GM21619 (cell line): ENCODE measurements around the gene LRRC31.

Source experiments
- ATAC-seq: cut with Tn5 transposase; IDR thresholded peaks from one replicate; pipeline ENCODE4 v1.9.1; 2021; ENCODE audit not compliant: unreplicated experiment

Gene LRRC31

DNA sequence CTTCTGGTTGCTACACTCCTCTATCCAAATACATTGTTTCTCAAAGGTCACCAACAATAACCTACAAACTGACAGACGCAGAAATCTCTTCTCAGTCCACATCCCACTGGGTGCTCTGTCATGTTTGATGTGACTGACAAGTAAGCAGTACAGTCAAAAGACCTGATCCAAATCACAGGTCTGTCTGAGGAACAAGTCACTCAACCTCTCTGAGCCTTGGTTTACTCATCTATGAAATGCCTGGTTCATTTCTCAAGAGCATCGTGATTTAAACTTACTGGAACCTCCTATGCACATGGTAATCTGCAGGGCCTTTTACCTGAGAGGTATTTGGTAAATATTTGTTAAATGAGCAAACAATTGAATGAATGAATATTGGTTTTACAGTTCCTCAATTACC lies 5.5 kb downstream of the LRRC31 start:
- no peak for ATAC-seq

DNA sequence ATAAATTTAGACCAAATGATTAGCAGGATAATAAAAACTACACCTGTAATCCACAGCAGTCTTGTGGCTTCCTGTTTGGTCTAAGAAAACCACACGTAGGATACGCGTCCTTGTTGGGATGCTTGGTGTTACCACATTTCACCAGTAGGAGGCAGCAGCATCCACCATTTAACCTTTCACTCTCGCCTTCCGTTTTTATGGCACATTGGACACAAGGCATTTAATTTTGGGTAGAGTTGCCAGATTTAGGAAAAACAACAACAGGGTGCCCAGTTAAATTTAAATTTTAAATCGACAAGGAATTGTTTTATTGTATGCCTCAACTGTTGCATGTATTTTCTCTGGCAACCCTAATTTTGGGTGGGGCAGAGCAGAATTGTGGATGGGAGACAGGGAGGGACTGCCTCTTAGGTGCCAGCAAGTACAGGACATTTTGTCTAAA lies 6.3 kb downstream of the LRRC31 start:
- ATAC-seq = no peak

DNA sequence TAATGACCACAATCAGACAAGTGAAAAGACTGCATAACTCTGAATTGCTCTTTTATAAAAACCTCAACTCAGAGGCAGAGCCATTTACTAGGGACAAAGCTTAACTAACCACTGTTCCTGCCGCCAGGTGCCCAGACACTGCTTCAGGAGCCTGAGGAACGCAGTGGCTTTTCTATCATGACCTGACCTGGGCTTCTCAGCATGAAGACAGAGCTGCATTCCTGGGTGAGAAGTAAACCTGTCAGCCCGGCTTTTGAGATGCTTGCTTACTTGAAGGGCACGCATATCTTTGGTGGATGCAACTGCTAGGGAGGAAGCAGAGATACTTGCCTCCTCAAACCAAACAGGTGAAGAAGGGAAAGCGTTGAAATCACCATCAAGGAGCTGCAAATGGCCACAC lies 7.9 kb downstream of the LRRC31 start:
- ATAC-seq = no peak

DNA sequence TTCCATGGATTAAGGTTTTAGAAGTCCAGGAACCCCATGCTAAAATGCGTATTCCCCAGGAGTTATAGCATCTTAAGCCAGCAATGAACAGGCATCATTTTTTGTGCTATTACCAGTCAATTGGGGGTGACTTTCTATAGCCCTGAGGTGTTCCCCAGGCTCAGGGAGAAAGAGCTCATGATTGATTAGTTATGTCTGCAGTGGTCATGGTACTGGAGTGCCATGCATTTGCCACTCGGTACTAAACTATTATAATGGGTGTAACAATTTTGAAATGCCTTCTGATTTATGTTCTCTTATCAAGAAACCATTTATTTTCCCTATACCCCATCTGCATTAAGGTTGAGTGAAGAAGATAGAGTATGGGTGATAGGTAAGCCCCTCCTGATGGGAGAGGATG lies 11.9 kb downstream of the LRRC31 start:
- no peak for ATAC-seq

DNA sequence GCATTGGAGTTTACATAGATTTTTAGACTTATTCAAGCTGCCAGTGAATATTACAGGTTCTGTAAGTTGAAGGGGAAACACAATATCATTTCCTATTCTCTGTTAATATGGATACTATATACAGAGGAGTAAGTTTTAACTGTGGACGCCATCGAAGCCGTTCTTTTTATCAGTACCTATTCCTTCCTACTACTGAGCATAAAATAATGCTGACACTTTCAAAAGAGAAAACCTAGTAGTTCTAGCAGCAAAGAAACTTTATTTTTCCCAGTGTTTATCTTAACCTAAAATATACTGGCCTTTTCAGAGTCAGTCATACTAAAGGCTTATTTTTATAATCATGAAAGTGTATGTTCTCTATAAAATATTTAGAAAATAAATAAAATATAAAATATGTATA lies 14.2 kb downstream of the LRRC31 start:
- no peak for ATAC-seq

DNA sequence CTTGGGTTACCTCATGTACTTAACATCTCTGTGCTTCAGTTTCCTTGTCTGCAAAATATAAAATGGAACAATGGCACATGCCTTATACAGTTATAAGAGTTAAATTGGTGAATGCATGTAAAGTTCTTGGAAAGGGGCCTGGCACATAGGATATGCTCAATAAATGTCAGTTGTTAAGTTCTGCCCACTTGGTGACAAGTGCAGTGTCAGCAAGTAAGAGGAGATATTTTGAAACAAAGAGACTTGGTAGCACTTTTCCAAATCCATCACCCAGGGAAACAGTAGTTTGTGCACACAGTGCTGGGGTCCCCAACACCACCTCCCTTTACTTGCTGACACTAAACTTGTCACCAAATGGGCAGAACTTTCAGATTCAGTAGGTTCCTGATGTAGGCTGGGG lies 19.1 kb downstream of the LRRC31 start:
- no peak for ATAC-seq

DNA sequence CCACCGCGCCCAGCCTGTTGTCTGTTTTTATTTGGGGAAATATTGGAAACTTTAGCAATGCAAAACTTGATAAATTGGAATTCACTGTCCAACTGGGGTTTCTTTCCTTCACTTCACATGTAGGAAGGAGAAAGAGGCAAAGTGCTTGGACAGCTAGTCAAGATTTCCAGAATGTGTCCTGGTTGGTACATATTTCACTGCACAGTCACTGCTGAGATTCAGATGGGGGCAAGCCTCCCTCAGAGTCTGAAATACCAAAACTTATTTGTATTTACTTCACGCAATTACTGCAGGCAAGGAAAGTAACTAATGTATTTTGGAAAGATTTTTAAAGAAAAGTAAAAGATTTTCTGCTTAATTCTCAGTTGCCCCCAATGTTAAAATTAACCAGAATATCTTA lies 21.0 kb downstream of the LRRC31 start:
- ATAC-seq = no peak

DNA sequence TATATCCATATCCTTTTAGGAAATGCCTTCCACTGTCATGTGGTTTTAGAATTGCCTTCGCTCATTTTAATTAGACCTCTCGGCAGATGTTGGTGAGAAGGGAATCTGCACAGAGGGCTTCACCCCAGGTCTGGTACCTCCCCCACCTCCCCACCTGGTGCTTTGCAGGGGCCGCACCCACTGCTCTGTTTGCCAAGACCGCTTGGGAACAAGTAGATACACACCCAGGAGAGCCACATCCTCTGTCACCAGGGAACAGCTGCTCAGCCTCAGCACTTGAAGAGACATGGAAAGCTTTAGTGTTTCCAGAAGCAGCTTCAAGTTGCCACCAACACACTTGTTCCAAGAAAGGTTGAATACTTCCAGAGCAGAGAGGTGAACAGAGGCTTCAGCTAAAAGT lies 21.8 kb downstream of the LRRC31 start:
- ATAC-seq = no peak

DNA sequence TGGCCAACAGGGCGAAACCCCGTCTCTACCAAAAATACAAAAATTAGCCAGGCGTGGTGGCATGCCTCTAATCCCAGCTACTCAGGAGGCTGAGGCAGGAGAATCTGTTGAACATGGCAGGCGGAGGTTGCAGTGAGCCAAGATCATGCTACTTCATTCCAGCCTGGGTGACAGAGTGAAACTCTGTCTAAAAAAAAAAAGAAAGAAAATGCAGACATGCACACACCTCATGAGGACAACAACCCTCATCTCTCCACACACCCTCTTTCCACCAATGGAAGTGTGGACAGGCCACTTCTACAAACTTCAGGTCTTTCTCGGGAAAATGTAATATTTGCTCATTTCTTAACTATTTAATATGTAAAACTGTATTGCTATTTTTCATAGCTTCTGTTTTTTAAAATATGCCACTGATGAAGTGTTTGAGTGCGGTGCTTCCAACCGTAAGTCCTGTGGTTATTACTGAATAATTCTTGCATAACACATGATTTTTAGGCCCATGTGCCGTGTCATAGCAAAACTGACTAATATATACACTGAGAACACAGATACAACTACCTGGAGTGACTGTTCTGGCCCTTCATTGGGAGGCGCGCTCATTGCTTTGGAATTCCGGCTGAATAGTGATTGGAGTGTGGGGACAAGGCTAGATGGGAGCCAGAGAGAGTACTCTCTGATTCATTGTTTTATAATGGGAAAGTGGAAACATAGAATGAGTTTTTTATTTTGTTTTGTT lies 23.1 kb downstream of the LRRC31 start:
- peak; percentile 97 for ATAC-seq

DNA sequence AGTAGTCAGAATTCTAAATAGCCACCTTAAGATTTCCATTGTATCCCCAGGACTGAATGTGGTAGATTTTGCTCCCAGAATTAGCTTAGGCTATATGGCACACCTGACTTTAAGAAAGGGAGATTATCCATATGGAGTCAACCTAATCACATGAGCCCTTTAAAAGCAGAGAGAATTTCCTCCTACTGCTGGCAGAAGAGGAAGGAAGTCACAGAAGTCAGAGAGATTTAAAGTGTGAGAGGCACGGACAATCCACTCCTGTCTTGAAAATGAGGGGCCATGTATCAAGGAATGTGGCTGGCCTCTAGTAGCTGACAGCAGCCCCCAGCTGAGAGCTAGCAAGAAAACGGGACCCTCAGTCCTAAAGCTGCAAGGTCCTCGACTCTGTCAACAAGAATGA lies 26.8 kb downstream of the LRRC31 start:
- no peak for ATAC-seq

DNA sequence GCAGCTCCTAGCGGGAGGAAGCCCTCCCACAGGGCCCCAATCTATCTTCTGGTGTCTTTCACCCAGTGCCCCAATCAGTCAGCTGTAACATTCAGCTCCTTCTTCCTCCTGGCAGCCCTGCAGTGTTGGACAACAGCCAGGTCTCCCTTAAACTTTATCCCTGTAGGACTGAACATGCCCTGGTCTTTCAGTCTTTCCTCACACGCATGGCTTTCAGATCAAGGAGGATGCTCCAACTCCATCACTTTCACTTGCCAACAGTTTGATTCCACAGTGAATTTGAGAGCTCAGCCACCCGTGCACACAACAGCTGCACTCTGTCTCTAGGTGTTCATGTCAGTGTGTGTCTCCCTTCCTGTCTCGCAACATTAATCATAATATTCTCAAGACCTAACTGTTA lies 28.6 kb downstream of the LRRC31 start:
- ATAC-seq = peak; percentile 83

DNA sequence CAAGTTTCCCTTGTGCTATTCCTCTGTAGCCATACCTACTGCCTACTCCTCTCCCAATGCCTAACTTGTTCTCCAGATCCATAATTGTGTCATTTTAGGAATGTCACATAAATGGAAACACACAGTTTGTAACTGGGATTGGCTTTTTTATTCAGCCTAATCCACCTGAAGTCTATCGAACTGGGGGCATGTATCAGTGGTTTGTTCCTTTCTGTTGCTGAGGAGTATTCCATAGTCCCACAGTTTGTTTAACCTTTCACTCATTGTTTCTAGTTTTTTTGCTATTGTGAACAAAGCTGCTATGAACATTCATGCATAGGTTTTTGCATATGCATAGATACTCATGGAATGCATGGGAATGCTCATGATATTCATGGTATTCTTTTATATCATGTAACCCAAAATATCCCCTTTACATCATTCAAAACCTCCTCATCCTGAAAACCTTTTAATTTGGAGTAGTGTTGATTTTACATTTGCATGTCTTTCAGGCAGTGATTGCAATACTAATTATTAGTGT lies 31.2 kb downstream of the LRRC31 start:
- no peak for ATAC-seq

DNA sequence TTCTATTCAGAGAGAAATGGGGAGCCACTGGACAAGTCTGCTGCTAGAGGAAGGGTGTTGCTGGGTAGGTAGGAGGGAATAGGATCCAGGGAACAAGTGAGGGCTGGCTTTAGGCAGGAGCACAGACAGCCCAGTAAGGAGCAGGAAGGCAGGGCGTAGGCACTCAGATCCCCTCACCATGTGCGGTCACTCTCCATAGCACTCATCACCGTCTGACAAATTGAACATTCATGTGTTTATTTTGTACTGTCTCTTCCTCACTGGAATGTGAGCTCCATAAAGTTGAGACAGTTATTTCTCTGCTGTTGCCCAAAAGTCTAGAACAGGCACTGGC lies 32.8 kb downstream of the LRRC31 start:
- ATAC-seq = no peak

DNA sequence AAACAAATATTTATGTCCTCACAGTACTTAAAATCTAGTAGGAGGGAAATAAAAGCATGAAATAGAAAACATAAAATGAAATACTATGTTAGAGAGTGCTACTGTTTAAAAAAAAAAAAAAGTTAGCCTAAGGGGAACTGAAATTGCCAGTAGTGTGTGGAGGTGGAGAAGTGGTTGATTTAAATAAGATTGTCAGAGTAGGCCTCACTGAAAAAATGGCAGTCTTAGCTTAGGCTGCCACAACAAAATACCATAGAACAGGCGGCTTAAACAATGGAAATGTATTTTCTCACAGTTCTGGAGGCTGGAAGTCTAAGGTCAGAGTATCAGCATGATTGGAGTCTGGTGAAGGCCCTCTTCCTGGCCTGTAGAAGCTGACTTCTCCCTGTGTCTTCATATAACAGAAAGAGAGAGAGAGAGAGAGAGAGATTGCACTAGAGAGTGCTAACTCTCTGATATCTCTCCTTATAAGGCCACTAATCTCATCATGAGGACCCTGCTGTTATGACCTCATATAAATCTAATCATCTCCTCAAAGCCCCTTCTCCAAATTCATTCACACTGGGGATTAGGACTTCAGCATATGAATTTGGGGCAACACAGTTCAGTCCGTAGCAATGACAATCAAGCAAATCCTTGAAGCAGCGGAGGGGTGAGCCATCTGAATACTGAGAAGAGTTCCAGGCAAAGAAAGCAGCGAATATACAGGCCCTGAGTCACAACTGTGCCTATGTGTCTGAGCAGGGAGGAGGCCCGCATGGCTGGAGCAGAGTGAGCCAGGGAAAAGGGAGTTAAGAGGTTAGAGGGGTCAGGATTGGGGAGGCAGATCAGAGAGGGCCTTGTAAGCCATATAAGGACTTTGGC lies 33.4 kb downstream of the LRRC31 start:
- ATAC-seq = peak; percentile 84

DNA sequence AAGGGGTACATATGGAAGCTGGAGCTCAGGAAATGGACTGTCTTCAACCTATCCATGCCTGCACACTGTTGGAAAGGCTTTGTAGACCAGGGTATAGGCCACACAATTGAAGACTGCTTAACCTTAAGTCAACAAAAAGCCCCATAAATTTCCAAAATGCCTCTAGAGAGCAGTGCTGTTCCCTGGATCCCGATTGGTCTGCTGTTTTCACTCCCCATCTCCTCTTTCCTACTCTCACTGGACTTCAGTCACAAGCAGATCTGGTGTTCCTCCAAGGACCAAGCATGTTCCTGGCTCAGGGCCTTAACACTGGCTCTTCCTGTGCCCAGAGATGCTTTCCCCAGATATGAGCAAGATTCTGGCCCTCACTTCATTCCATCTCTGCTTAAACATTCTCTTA lies 34.2 kb downstream of the LRRC31 start:
- no peak for ATAC-seq

DNA sequence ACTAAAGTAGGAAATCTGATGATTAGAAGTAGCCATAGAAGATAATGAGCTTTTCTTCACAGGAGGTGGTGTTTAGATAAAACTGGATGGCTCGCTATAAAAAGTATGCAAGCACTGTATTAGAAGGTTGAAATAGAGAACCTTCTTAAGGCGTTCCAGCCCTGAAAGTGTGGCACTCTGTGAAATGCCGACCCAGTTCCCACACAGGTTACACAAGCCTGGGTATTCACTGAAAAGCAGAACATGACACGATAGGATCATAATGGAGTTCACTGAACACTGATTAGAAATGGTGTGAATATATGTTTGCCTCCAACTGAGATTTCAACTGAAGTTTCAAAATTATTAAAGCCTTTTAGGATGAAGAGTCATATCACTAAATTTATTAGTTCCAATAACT lies 42.0 kb downstream of the LRRC31 start:
- no peak for ATAC-seq

DNA sequence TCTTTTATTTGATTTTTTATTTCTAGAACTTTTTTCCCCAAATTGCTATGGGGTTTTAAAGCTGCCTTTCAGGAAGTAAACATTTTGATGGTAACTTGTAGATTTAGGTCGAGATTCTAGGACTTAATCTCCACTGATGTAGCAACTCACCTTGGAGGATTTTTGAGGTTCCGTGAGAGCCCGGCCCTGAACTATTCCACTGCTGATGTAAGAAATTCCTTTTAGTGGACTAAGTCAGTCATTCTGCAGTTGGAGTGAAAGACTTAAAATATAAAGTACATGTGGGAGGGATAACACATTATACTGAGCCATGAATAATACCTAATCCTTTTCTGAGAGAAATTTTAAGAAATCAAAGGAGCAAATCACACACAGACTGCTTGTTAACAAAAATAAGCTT lies 44.4 kb downstream of the LRRC31 start:
- no peak for ATAC-seq

DNA sequence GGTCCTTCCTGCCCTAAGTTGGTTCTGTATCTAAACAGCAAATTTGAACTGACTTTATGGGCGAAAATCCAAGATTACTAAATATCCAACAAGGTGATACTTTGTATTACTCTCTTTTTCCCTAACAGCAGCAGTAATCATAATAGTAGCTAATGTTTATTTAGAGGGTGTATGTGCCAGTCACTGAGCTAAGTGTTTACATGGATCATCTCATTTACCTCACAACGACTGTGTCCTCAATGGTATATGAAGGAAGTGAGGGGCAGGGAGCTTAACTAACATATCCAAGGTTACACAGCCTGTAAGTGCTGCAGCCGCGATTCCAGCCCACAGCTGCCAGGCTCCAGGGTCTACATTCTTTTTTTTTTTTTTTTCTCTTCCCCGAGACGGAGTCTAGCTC lies 46.8 kb downstream of the LRRC31 start:
- no peak for ATAC-seq

DNA sequence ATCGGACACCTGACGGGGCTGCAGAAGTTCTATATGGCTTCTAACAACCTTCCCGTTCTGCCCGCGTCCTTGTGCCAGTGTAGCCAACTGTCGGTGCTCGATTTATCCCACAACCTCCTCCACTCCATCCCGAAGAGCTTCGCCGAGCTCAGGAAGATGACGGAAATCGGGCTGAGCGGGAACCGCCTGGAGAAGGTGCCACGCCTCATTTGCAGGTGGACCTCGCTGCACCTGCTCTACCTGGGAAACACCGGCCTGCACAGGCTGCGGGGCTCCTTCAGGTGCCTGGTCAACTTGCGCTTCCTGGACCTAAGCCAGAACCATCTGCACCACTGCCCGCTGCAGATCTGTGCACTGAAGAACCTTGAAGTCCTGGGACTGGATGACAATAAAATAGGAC lies 47.2 kb downstream of the LRRC31 start:
- ATAC-seq = no peak

DNA sequence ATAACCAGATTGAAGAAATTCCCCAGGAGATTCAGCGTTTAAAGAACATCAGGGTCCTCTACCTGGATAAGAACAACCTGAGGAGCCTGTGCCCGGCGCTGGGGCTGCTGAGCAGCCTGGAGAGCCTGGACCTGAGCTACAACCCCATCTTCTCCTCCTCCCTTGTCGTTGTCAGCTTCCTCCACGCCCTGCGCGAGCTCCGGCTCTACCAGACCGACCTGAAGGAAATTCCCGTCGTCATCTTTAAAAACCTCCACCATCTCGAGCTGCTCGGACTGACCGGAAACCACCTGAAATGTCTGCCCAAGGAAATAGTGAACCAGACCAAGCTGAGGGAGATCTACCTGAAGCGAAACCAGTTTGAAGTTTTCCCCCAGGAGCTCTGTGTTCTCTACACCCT lies 47.6 kb downstream of the LRRC31 start:
- no peak for ATAC-seq

DNA sequence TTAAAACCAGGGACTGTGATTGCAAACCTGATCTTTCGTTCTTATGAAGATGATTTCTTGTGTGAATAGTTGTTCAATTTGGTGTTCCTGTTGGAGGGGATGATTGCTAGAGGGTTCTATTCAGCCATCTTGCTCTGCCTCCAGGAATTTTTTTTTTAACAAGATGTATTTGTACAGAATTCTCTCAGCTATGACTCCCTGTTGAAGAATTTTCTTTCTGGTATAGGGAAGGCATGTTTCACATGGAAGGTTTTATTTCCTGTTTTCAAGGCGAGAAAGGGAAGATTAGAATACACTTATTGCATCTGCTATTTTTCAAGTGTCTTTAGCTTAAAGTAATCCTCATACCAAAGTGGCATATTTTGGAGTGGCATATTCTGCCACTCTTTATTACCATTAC lies 51.4 kb downstream of the LRRC31 start:
- no peak for ATAC-seq

DNA sequence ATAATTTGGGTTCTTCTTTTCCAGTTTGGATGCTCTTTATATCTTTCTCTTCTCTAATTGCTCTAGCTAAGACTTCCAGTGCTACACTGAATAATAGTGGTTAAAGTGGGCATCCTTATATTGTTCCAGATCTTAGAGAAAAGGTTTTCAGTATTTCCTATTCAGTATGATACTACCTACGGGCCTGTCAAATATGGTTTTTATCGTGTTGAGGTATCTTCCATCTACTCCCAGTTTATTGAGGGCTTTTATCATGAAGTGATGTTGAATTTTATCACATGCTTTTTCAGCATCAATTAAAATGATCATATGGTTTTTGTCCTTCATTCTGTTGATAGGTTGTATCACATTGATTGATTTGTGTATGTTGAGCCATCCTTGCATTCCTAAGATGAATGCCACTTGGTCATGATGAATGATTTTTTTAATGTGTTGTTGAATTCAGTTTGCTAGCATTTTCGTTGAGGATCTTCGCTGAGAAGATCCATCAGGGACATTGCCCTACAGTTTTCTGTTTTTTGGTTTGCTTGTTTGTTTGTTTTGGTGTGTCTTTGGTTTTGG lies 54.1 kb downstream of the LRRC31 start:
- ATAC-seq = no peak
